OCI-LY3 (cell line): ENCODE measurements around the gene PBX3.

Experiments
- H2AFZ ChIP-seq: fragments of 200-600, 300-600 bp; shearing (Covaris generic); 2 replicates; pipeline ENCODE4 v1.6.0; 2014; ENCODE audit warnings: antibody characterized with exemption, low read depth, low read length
- H3K27ac ChIP-seq: fragments of 200-600, 300-600 bp; sonication (generic); 2 replicates; pipeline ENCODE4 v1.5.1; 2014; ENCODE audit warnings: mild to moderate bottlenecking, low read length, moderate library complexity, mixed read lengths
- H3K27me3 ChIP-seq: fragments of 200-600, 300-600 bp; sonication (generic); 2 replicates; pipeline ENCODE4 v1.6.1; 2014; ENCODE audit warnings: low read depth, low read length, mixed read lengths
- H3K36me3 ChIP-seq: fragments of 200-600, 300-600 bp; sonication (generic); replicated peaks from 2 replicates; pipeline ENCODE3; 2014; ENCODE audit warnings: low read depth, low read length, mixed read lengths
- H3K4me1 ChIP-seq: fragments of 300-600, 200-600 bp; sonication (generic); 2 replicates; pipeline ENCODE4 v1.6.1; 2014; ENCODE audit warnings: low read length, mixed read lengths
- H3K4me2 ChIP-seq: fragments of 200-600, 300-600 bp; sonication (generic); 2 replicates; pipeline ENCODE4 v1.6.1; 2014; ENCODE audit warnings: low read length, mixed read lengths
- H3K4me3 ChIP-seq: fragments of 300-600, 200-600 bp; sonication (generic); 2 replicates; pipeline ENCODE4 v1.5.1; 2014; ENCODE audit warnings: antibody characterized with exemption, mild to moderate bottlenecking, low read length, moderate library complexity
- H3K79me2 ChIP-seq: fragments of 300-600, 200-600 bp; shearing (Covaris generic); 2 replicates; pipeline ENCODE4 v1.6.1; 2014; ENCODE audit warnings: mild to moderate bottlenecking, low read length, mixed read lengths
- H3K9ac ChIP-seq: fragments of 300-600, 200-600 bp; shearing (Covaris generic); 2 replicates; pipeline ENCODE4 v1.6.0; 2014; ENCODE audit warnings: mild to moderate bottlenecking, low read length, moderate library complexity
- H3K9me3 ChIP-seq: fragments of 200-600, 300-600 bp; shearing (Covaris generic); 2 replicates; pipeline ENCODE4 v1.6.1; 2014; ENCODE audit warnings: low read length, mixed read lengths; ENCODE audit not compliant: insufficient read depth
- H4K20me1 ChIP-seq: fragments of 200-600, 300-600 bp; sonication (generic); 2 replicates; pipeline ENCODE4 v1.6.1; 2016; ENCODE audit warnings: low read length, mixed read lengths; ENCODE audit not compliant: insufficient read depth
- EZH2phosphoT487 ChIP-seq: fragments of 200-600 bp; shearing (Covaris generic); IDR thresholded peaks from 2 replicates; pipeline ENCODE4 v1.6.1; 2018; ENCODE audit warnings: antibody characterized with exemption, mixed run types, low read depth
- TF ChIP-seq, protein P1 (sequence below): fragments of 200-600, 300-600 bp; sonication (generic); IDR thresholded peaks from 2 replicates; pipeline ENCODE4 v1.5.1; 2014; ENCODE audit warnings: antibody characterized with exemption, low read length, low read depth

The PBX3 gene

DNA sequence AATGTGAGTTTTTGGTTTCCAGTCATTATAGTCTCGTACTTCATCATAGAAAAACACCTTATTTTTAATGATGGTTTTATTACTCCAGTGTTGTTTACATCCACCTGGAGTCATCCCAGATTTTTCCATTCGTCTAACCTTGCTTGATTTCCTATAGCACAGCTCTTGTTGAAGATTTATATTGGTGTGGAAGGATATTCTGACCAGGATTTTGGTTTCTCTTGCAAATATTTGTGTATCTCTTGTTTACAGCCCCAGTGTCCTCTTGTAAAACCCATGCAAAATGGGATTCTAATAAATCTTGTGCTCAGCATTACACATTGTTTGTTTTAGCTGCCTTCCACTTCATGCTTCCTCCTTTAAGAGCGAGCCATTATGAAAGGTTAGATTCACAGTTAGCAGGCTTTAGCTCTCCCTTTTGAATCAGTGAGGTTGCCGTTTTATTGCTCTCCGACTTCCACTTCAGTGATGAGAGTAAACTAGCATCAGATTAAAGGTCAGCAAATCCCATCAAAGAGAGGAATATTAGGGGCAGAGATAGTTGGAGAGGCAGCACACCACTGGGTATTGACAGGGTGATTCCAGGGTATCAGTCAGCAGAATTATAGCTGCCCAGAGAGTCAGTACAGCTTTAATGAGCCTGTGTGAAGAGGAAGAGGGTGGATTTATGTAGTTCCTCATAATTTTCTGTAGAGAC lies 157.1 kb downstream of the PBX3 start:
- no peaks in the 10 kb centered on the region for H3K36me3 ChIP-seq
- peaks cover 15% of the 10 kb centered on the region for H3K27me3 ChIP-seq
- no peaks in the 10 kb centered on the region for H4K20me1 ChIP-seq
- H3K4me3 ChIP-seq: no peak overlapping the region
- no peaks in the 10 kb centered on the region for H3K9me3 ChIP-seq
- H3K4me2 ChIP-seq: peak overlapping the region; percentile 17; the same call in 1 of the 2 replicates
- no peak overlapping the region for H3K9ac ChIP-seq
- peaks cover 4% of the 10 kb centered on the region; the same call in 1 of the 2 replicates for H3K4me1 ChIP-seq
- TF ChIP-seq EZH2phosphoT487: no peak
- TF ChIP-seq, protein P1, sequence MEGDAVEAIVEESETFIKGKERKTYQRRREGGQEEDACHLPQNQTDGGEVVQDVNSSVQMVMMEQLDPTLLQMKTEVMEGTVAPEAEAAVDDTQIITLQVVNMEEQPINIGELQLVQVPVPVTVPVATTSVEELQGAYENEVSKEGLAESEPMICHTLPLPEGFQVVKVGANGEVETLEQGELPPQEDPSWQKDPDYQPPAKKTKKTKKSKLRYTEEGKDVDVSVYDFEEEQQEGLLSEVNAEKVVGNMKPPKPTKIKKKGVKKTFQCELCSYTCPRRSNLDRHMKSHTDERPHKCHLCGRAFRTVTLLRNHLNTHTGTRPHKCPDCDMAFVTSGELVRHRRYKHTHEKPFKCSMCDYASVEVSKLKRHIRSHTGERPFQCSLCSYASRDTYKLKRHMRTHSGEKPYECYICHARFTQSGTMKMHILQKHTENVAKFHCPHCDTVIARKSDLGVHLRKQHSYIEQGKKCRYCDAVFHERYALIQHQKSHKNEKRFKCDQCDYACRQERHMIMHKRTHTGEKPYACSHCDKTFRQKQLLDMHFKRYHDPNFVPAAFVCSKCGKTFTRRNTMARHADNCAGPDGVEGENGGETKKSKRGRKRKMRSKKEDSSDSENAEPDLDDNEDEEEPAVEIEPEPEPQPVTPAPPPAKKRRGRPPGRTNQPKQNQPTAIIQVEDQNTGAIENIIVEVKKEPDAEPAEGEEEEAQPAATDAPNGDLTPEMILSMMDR: no peak
- H2AFZ ChIP-seq: no peak overlapping the region
- no peaks in the 10 kb centered on the region for H3K79me2 ChIP-seq
- no peak overlapping the region for H3K27ac ChIP-seq

DNA sequence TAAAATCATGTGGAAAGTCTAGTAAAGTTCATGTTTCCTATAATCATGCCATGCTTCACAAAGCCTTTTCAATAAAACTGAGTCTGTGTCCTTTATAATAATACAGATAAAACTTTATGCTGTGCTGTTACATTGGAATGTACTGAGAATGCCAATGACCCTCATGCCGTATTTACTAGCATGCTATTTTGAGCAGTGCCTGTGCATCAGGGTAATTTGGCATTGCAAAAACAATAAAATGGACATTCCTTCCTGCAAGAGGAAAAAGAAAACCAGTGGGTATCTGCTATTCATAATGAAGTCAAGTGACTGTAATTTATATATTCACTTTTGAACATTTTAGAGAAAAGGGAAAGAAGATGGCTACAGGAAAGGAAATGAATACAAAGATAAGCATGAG lies 159.0 kb downstream of the PBX3 start:
- peaks cover 4% of the 10 kb centered on the region; the same call in 1 of the 2 replicates for H3K4me1 ChIP-seq
- no peaks in the 10 kb centered on the region for H3K36me3 ChIP-seq
- H2AFZ ChIP-seq: no peak overlapping the region
- H3K27ac ChIP-seq: no peak overlapping the region
- no peak overlapping the region for H3K4me2 ChIP-seq
- no peak overlapping the region for H3K4me3 ChIP-seq
- no peak for TF ChIP-seq EZH2phosphoT487
- TF ChIP-seq, protein P1: no peak
- no peaks in the 10 kb centered on the region for H3K79me2 ChIP-seq
- H3K27me3 ChIP-seq: peaks cover 15% of the 10 kb centered on the region
- no peaks in the 10 kb centered on the region for H4K20me1 ChIP-seq
- H3K9me3 ChIP-seq: no peaks in the 10 kb centered on the region
- H3K9ac ChIP-seq: no peak overlapping the region

DNA sequence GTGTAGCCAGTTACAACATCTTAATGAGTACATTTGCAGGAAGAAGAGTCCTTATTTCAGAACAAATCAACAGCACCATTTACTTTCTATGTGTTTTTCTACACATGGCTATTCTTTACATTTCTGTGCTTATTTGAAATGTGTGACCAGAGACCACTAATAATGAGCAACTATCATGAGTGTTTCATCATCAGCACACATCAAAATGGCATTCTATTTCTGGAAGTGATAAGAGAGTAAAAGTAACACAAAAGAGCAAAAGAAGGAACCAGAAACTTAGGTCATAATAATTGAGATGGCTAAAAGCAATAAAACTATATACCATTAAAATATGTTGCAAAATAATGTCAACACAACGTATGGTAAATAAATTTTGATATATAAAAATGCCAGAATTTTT lies 159.7 kb downstream of the PBX3 start:
- H2AFZ ChIP-seq: no peak overlapping the region
- H4K20me1 ChIP-seq: no peaks in the 10 kb centered on the region
- no peak overlapping the region for H3K4me3 ChIP-seq
- H3K4me2 ChIP-seq: no peak overlapping the region
- H3K9me3 ChIP-seq: no peaks in the 10 kb centered on the region
- H3K27me3 ChIP-seq: peaks cover 15% of the 10 kb centered on the region
- H3K36me3 ChIP-seq: no peaks in the 10 kb centered on the region
- H3K9ac ChIP-seq: no peak overlapping the region
- H3K4me1 ChIP-seq: peaks cover 4% of the 10 kb centered on the region; the same call in 1 of the 2 replicates
- H3K79me2 ChIP-seq: no peaks in the 10 kb centered on the region
- TF ChIP-seq, protein P1: no peak
- TF ChIP-seq EZH2phosphoT487: no peak
- H3K27ac ChIP-seq: no peak overlapping the region

DNA sequence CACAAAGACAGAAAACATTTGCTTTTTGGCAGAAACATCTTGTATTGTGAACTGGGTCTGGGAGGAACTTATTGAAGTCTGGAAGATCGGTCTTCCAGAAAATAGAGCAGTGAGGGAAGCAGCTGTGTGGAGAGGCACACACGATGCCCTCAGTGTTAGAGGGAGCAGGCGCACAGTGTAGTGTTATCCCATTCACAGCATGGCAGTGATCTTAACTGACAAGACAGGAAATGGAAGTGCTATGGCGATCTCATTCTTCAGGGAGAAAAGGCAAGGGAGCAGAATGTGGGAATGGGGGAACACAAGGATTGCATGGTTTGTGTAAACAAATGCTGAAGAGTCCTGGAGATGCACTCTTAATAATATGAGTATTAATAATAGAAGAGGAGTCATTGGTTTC lies 161.0 kb downstream of the PBX3 start:
- Histone ChIP-seq H3K4me3 (no peak overlapping the region), H3K9ac (no peak overlapping the region), H3K27me3 (peaks cover 15% of the 10 kb centered on the region), H3K4me1 (peaks cover 4% of the 10 kb centered on the region; the same call in 1 of the 2 replicates), H3K27ac (no peak overlapping the region), H4K20me1 (no peaks in the 10 kb centered on the region), H2AFZ (no peak overlapping the region), H3K79me2 (no peaks in the 10 kb centered on the region), H3K9me3 (no peaks in the 10 kb centered on the region), H3K36me3 (no peaks in the 10 kb centered on the region), H3K4me2 (no peak overlapping the region)
- TF ChIP-seq, protein P1: no peak
- no peak for TF ChIP-seq EZH2phosphoT487
